Smooth muscle cell (in vitro differentiated cells): Measurements from ENCODE around the gene SAFB. TPM values are rescaled to one million over a fixed set of nuclear protein-coding genes. Genes with fewer than 3 reads are reported as not detected.

Source experiments
- DNase-seq: peaks from one replicate; lab custom pipeline; 2025; ENCODE audit not compliant: unreplicated experiment; lab: John Stamatoyannopoulos, UW
- H2AFZ ChIP-seq: fragments of 200-600 bp; sonication (generic); 2 replicates; pipeline ENCODE4 v1.6.0; 2016; ENCODE audit warnings: antibody characterized with exemption, low read depth, mild to moderate bottlenecking
- H3F3A ChIP-seq: fragments of 200-600 bp; sonication (generic); 2 replicates; pipeline ENCODE4 v1.6.0; 2017; ENCODE audit warnings: antibody characterized with exemption, low read depth
- H3K27ac ChIP-seq: fragments of 200-600 bp; sonication (generic); 2 replicates; pipeline ENCODE4 v1.5.1; 2016; ENCODE audit warnings: low read depth, mild to moderate bottlenecking
- H3K27me3 ChIP-seq: fragments of 200-600 bp; sonication (generic); 2 replicates; pipeline ENCODE4 v1.6.1; 2016; ENCODE audit warnings: low read depth, mild to moderate bottlenecking
- H3K36me3 ChIP-seq: fragments of 200-600 bp; sonication (generic); 2 replicates; pipeline ENCODE4 v1.5.1; 2016; ENCODE audit warnings: low read depth
- H3K4me1 ChIP-seq: fragments of 200-600 bp; sonication (generic); 2 replicates; pipeline ENCODE4 v1.5.1; 2016; ENCODE audit warnings: low read depth
- H3K4me2 ChIP-seq: fragments of 200-600 bp; sonication (generic); 2 replicates; pipeline ENCODE4 v1.6.0; 2016; ENCODE audit warnings: mild to moderate bottlenecking
- H3K4me3 ChIP-seq: fragments of 200-600 bp; sonication (generic); 2 replicates; pipeline ENCODE4 v1.5.1; 2016; ENCODE audit warnings: mild to moderate bottlenecking
- H3K79me2 ChIP-seq: fragments of 200-600 bp; sonication (generic); 2 replicates; pipeline ENCODE4 v1.6.0; 2016; ENCODE audit warnings: low read depth, mild to moderate bottlenecking
- H3K9ac ChIP-seq: fragments of 200-600 bp; sonication (generic); 2 replicates; pipeline ENCODE4 v1.6.0; 2016; ENCODE audit warnings: low read depth
- H3K9me3 ChIP-seq: fragments of 200-600 bp; sonication (generic); replicated peaks from 2 replicates; pipeline ENCODE4 v1.5.1; 2016; ENCODE audit warnings: low read depth
- H4K20me1 ChIP-seq: fragments of 200-600 bp; sonication (generic); 2 replicates; pipeline ENCODE4 v1.6.0; 2016; ENCODE audit warnings: low read depth
- CTCF ChIP-seq: fragments of 200-600 bp; sonication (generic); IDR thresholded peaks from 2 replicates; pipeline ENCODE4 v1.5.1; 2017; ENCODE audit warnings: borderline replicate concordance, mild to moderate bottlenecking, antibody characterized with exemption; ENCODE audit not compliant: insufficient read depth, poor library complexity, severe bottlenecking
- WGBS: methylation state at CpG from one replicate; pipeline ENCODE4 v1.1.7; 2016; ENCODE audit warnings: low lambda C conversion rate; 5-methylcytosine and 5-hydroxymethylcytosine counted together
- polyA plus RNA-seq: library from polyadenylated mRNA; unstranded; fragments of >200 nt; fragmentation: Nextera tagmentation; extraction: Ambion mirVana; gene quantifications from 2 replicates; pipeline ENCODE4 v1.2.1, GENCODE V29; 2016
- total RNA-seq: library from RNA; depleted of rRNA; stranded (reverse); fragments of >200 nt; gene quantifications from 2 replicates; pipeline ENCODE4 v1.2.3, GENCODE V29; 2014

SAFB gene
- total and polyA plus RNA-seq, 2 experiments from 2014 or later: 22.8 to 74.3 TPM

DNA sequence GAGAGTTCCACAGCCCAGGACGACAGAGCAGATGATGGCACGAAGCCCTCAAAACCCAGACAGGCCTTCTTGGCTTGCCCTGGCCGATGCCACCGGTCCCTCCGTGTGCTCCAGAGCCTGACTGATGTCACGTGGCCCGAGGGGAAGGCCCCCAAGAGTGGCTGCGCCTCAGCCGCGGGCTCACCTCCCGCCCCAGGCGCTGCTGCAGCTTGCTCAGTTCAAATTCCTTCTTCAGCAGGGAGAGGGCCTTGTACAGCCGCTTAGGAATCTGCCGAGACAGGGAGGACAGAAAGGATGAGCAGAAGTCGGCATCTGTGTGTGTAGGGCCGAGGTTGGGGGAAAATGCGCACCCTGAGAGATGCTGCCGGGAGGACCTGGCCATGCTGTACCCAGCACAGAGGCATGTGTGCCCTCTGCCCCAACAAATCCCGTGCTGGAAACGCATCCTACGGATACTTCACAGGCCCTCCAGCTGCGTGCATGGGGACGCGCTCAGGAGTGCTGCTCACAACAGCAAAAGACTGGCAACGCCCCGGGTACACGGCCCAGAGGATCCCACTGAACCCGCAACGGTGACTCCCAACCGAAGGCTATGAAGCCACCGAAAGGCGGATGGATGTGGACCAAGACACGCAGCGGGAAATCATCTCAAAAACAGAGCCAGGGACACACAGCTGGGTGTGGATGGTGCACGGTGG, 84.1 kb downstream of the SAFB start:
- TF ChIP-seq CTCF: no peak
- no peaks in the 10 kb centered on the region for H3K4me1 ChIP-seq
- no peaks in the 10 kb centered on the region for H3K79me2 ChIP-seq
- no peaks in the 10 kb centered on the region for H3F3A ChIP-seq
- no peak overlapping the region for H3K4me2 ChIP-seq
- no peaks in the 10 kb centered on the region for H3K36me3 ChIP-seq
- no peak overlapping the region for H3K9ac ChIP-seq
- DNase-seq: no peak
- H3K4me3 ChIP-seq: no peak overlapping the region
- H4K20me1 ChIP-seq: peaks cover 39% of the 10 kb centered on the region
- 99% methylated on average over 35 of the region's 35 CpGs for WGBS
- H3K27ac ChIP-seq: no peak overlapping the region
- no peaks in the 10 kb centered on the region for H3K9me3 ChIP-seq
- H3K27me3 ChIP-seq: no peaks in the 10 kb centered on the region
- H2AFZ ChIP-seq: no peak overlapping the region

DNA sequence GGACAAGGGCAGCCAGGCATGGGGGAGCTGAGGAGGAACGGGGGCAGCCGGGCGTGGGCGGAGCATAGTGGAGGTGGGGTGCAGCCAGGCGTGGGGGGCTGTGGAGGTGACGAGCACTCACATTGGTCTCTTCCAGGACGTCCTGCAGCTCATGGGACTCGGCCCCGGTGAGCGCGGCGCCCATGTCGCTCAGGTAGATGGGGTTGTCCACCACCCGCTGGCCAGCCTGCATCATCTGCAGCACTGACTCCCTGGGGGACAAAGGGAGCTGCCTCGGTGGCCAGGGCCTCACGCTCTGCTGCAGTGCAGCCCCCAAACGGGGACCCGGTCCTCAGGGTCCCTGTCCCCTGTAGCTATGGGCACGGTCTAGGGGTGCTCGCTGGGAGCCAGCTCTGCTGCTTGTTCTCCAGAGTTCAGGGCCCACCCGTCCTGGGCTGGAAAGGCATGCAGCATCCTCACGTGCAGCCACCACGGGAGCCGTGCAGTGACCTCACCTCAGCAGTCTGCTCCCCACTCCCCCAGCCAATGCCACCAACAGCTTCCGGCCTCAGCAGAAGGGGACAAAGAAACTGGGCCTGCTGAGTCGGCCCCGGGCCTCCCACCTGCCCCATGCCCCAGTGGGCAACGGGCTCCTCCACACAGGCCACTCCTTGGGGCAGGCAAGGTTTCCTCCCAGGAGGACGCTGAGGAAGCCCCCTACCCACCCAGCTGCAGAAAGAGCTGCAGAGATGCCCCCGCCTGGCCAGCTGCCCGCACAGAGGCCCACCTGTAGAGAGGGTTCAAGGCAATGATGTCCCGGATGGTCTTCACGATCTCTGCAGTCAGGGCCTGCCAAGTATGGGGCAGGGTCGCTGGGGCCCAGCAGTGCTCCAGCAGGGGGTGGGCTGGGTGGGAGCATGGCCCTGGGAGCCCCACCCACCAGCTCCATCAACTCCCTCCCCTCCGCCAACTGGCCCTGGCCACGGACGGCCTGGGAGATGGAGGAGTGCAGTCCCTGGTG, 85.0 kb downstream of the SAFB start:
- H3K4me2 ChIP-seq: no peak overlapping the region
- H3F3A ChIP-seq: no peaks in the 10 kb centered on the region
- no peaks in the 10 kb centered on the region for H3K9me3 ChIP-seq
- H3K79me2 ChIP-seq: no peaks in the 10 kb centered on the region
- no peak overlapping the region for H2AFZ ChIP-seq
- no peak overlapping the region for H3K4me3 ChIP-seq
- H3K9ac ChIP-seq: no peak overlapping the region
- 99% methylated on average over 35 of the region's 37 CpGs for WGBS
- H3K4me1 ChIP-seq: no peaks in the 10 kb centered on the region
- no peaks in the 10 kb centered on the region for H3K36me3 ChIP-seq
- H3K27ac ChIP-seq: no peak overlapping the region
- H4K20me1 ChIP-seq: peaks cover 48% of the 10 kb centered on the region
- no peak for DNase-seq
- TF ChIP-seq CTCF: no peak
- no peaks in the 10 kb centered on the region for H3K27me3 ChIP-seq

GRCh38 chr19:5711025-5711424, 88.1 kb downstream of the SAFB start:
- no peaks in the 10 kb centered on the region for H3F3A ChIP-seq
- 100% methylated on average over 8 of the region's 8 CpGs for WGBS
- peaks cover 20% of the 10 kb centered on the region for H3K79me2 ChIP-seq
- no peak overlapping the region for H3K4me3 ChIP-seq
- H2AFZ ChIP-seq: no peak overlapping the region
- no peak for DNase-seq
- H3K4me2 ChIP-seq: no peak overlapping the region
- no peaks in the 10 kb centered on the region for H3K36me3 ChIP-seq
- no peaks in the 10 kb centered on the region for H3K9me3 ChIP-seq
- peaks cover 61% of the 10 kb centered on the region for H4K20me1 ChIP-seq
- no peaks in the 10 kb centered on the region for H3K4me1 ChIP-seq
- H3K9ac ChIP-seq: no peak overlapping the region
- no peak for TF ChIP-seq CTCF
- no peaks in the 10 kb centered on the region for H3K27me3 ChIP-seq
- no peak overlapping the region for H3K27ac ChIP-seq
